Astrocyte (in vitro differentiated cells and primary cell): ENCODE data around the gene HES6.

Experiments
- CTCF ChIP-seq: IDR thresholded peaks from 2 replicates; pipeline ENCODE4 v1.5.1; 2011; ENCODE audit warnings: low read depth, mild to moderate bottlenecking, inconsistent platforms, low read length, moderate library complexity; ENCODE audit not compliant: insufficient read depth
- EZH2 ChIP-seq: IDR thresholded peaks from 2 replicates; pipeline ENCODE4 v1.6.1; 2012; ENCODE audit warnings: mild to moderate bottlenecking, low read length, inconsistent platforms; ENCODE audit not compliant: insufficient read depth

GRCh38 chr2:238251331-238251730 lies 11.5 kb upstream of the HES6 start:
- no peak for TF ChIP-seq CTCF
- TF ChIP-seq EZH2: no peak
